Adrenal gland (tissue), 5 donors: ENCODE measurements around the gene AP2A1.

Experiments used
- CTCF ChIP-seq, 6 experiments: fragments of 450-650 bp in 4 of 6; fragments of 200-600 bp in 2 of 6; sonication (generic) in 1 of 6; IDR thresholded peaks; 1 replicate in 5 of 6; 2 replicates in 1 of 6; pipeline versions ENCODE4 v1.5.1 to v1.8.0; 2016 to 2021; ENCODE audit warnings: antibody characterized with exemption in 6 of 6, mild to moderate bottlenecking in 2 of 6, moderate library complexity in 1 of 6
- POLR2A ChIP-seq, 2 donors: fragments of 450-650 bp; IDR thresholded peaks; one replicate each; pipeline ENCODE4 v1.6.1; 2017; ENCODE audit warnings: antibody characterized with exemption in 2 of 2, mild to moderate bottlenecking in 2 of 2, moderate library complexity in 1 of 2
- donor health status: DM: no; HTN: no; CAD: no.

- TF ChIP-seq POLR2A (IDR thresholded peaks at IDR 0.05), result no peak
- no peak for TF ChIP-seq CTCF (IDR thresholded peaks at IDR 0.05)
Measured at GRCh38 chr19:49824662-49825061, 57.9 kb downstream of the AP2A1 start.
